Duodenal mucosa (tissue), 2 donors: ENCODE measurements around the gene MYL12A.
"Not testable (repeated sequence)": the region's sequence is repeated elsewhere in the genome, so short reads cannot be mapped to it uniquely, and the experiment has no call there.

ENCODE experiments used
- H3K27ac ChIP-seq: one replicate; pipeline ENCODE4 v1.7.0; 2013; ENCODE audit warnings: low read depth, low read length
- H3K27me3 ChIP-seq, 2 donors: one replicate each; pipeline ENCODE4 v1.7.0; 2013; ENCODE audit warnings: low read length in 2 of 2, control low read depth in 1 of 2; ENCODE audit not compliant: insufficient read depth in 2 of 2, control insufficient read depth in 1 of 2
- H3K36me3 ChIP-seq, 2 donors: one replicate each; pipeline ENCODE4 v1.7.0; 2013; ENCODE audit warnings: low read length in 2 of 2, control low read depth in 1 of 2; ENCODE audit not compliant: insufficient read depth in 2 of 2, control insufficient read depth in 1 of 2
- H3K4me1 ChIP-seq, 2 donors: one replicate each; pipeline ENCODE4 v1.7.0; 2013; ENCODE audit warnings: low read length in 2 of 2, control low read depth in 1 of 2; ENCODE audit not compliant: insufficient read depth in 2 of 2, control insufficient read depth in 1 of 2
- H3K4me3 ChIP-seq, 2 donors: one replicate each; pipeline ENCODE4 v1.7.0; 2013; ENCODE audit warnings: low read length in 2 of 2, low read depth in 1 of 2
- H3K9ac ChIP-seq, 2 donors: one replicate each; pipeline ENCODE4 v1.7.0; 2013; ENCODE audit warnings: low read length in 2 of 2, low read depth in 1 of 2
- H3K9me3 ChIP-seq, 2 donors: one replicate each; pipeline ENCODE4 v1.7.0; 2013; ENCODE audit warnings: low read length in 2 of 2, control low read depth in 1 of 2; ENCODE audit not compliant: control insufficient read depth in 1 of 2

Gene MYL12A

DNA sequence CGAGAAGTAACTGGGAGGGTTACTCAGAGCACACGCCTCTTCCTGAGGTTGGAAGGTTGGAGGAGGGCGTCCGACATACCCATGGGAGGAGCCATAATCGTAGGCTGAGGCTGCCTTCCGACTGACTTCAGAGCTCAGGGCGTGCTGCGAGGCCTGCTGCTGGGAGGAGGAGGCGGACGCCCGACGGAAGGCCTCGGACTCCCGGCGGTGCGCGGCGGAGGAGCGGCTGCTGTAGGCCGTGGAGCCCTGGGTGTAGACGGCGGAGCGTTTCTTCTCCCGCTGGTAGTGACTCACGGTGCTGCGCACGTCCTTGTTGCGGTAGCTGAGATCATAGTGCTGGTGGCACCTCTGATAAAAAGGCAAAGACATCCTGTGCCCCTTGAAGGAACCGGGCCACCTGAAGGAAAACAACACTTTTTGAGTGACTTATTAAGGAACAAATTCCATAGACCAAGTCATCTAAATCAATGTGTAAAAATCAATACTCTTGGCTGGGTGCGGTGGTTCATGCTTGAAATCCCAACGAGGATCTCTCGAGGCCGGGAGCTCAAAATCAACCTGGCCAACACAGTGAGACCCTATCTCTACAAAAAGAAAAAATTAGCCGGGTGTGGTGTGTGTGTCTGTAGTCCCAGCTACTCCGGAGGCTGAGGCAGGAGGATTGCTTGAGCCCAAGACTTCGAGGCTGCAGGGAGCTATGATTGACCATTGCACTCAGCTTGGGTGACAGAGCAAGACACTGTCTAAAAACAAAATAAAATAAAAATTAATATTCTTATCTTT, 32.6 kb upstream of the MYL12A start:
- Histone ChIP-seq H3K36me3 (no peaks in the 10 kb centered on the region), H3K27me3 (no peaks in the 10 kb centered on the region), H3K9ac (no peak overlapping the region), H3K9me3 (no peaks in the 10 kb centered on the region), H3K4me1 (peaks cover 8 to 37% of the 10 kb centered on the region in 2 donors), H3K27ac (no peak overlapping the region), H3K4me3 (no peak overlapping the region)

DNA sequence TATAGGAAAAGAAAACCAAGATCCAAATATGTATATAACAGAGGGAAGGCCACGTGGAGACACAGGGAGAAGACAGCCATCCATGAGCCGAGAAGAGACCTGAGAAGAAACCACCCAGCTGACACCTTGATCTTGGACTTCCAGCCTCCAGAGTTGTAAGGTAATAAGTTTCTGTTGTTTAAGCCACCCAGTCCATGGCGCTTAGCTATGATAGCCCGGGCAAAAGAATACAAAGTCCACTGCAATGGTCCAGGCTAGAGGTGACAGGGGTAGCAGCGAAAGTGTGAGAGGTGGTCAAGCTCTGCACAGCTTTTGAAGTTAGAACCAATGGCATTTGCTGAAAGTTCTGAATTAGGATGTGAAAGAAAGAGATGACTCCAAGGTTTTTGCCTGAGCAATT, 30.6 kb upstream of the MYL12A start:
- Histone ChIP-seq H3K27ac (peak overlapping the region; percentile 22), H3K4me3 (peak overlapping the region in 1 of 2 donors; percentile 35), H3K36me3 (no peaks in the 10 kb centered on the region), H3K27me3 (no peaks in the 10 kb centered on the region), H3K4me1 (peaks cover 8 to 37% of the 10 kb centered on the region in 2 donors), H3K9ac (peak overlapping the region in 1 of 2 donors; percentile 32), H3K9me3 (no peaks in the 10 kb centered on the region)

DNA sequence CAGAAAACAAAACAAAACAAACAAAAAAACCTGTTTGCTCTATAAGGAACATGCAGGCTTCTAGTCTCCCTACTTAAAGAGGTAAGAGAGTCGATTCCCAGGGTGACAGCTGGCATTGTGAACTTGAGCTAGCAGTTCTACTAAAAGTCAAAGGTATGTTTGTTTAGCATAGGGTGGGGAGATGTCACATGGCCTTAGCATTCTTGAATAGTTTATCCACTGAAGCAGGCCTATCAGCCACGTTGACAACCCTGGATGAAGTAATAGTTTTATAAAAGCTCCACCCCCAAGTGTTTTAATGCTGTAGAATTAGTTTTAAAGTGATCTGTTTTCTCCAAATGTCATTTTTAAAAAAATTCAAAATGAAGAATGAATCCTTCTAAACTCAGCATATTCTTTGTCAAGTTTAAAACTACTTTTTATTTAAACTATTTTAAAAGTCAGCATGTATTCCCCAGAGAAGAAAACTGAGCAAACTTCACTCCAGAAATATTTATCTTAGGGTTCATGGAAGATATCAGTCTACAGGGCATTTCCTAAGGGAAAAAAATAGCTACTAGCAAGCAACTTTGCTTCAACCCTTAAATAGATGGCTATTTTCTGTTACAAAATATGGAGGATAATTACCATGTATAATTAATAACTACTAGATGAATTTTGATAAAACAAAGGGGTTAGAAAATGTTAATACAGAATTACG, 29.5 kb upstream of the MYL12A start:
- Histone ChIP-seq H3K4me1 (peaks cover 10 to 34% of the 10 kb centered on the region in 2 donors), H3K27me3 (no peaks in the 10 kb centered on the region), H3K9ac (peak overlapping the region in 1 of 2 donors; percentile 32), H3K9me3 (no peaks in the 10 kb centered on the region), H3K4me3 (no peak overlapping the region), H3K27ac (no peak overlapping the region), H3K36me3 (no peaks in the 10 kb centered on the region)

DNA sequence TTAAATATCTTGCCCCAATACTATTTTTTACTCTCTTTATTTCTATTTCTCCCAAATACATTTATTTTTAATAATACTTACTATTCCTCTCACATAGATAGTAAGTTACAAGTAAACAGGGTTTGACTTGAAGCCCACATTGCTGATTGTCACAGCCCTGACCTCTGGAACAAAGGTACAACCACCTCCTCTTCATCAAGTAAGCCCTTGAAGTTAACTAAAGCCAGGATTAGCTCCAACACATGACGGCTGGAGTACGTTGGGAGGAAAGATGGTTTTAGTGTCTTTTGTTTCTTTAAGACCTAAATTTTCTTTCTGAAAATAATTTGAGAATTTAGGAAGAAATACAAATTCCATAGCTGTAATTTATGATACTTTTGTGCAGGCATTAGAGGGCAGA, 28.8 kb upstream of the MYL12A start:
- no peak overlapping the region for H3K27ac ChIP-seq
- H3K9ac ChIP-seq: no peak overlapping the region
- H3K4me1 ChIP-seq: peaks cover 6 to 29% of the 10 kb centered on the region in 2 donors
- H3K9me3 ChIP-seq: no peaks in the 10 kb centered on the region
- H3K36me3 ChIP-seq: no peaks in the 10 kb centered on the region
- no peak overlapping the region for H3K4me3 ChIP-seq
- no peaks in the 10 kb centered on the region for H3K27me3 ChIP-seq

DNA sequence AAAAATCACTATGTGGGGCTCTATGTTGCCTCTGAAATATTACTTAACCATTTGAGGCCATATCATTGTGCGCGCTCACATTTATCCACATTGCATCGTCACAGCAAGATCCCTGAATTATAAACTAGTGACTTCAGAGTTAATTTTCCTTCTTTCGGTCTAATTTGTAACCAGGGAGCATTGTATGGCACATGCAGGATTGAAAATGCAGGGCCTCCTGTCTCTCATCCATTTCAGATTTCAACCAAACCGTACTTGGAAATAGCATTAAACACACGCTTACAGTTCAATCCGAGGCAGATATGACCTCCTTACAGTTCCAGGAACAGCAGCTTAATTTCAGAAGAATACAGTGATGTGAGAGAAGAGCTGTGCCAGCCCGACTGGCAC, 28.4 kb upstream of the MYL12A start:
- Histone ChIP-seq H3K9ac (no peak overlapping the region), H3K27me3 (no peaks in the 10 kb centered on the region), H3K9me3 (no peaks in the 10 kb centered on the region), H3K4me1 (peaks cover 6 to 28% of the 10 kb centered on the region in 2 donors), H3K36me3 (no peaks in the 10 kb centered on the region), H3K27ac (no peak overlapping the region), H3K4me3 (no peak overlapping the region)

DNA sequence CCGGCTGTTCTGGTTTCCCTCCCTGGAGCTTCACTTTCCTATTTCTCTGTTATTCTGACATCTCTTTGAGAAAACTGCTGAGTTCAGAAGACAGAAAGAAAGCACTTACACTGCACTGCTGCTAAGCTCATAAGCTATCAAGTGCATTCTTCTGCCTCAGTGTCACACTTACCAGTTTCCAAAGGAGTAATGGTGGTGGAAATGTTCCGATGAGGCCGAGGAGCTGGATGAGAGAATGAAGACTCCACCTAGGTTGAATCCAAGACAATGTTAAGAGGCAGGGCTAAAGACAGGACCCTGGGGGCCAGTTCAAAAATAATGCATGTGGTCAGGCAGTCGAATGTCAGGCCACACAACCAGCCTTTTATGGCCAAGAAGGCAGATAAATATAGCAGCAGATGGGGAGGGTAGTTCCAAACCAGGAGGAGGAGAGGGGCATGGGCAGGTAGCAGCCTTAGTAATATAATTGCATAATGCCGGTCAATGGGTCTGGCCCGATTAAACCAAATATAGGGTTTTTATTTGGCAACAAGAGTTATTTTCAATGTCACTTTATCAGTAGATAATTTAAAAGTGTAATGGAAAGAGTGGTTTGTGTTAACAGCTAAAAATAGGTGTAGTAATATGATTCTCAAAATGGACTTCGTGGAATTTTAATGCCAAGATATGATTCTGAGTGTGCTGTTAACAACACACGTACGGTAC, 27.8 kb upstream of the MYL12A start, which contains the start of gene MYOM1:
Gene MYOM1 (minus strand): TSS at position 338 of the 705 bp plus-strand sequence. CDS start 4,745 bp downstream, outside the sequence.
- H3K27ac ChIP-seq: no peak within 1 kb of the TSS
- no peaks in the 10 kb centered on the region for H3K27me3 ChIP-seq
- H3K4me1 ChIP-seq: peaks cover 6 to 28% of the 10 kb centered on the region in 2 donors
- H3K9me3 ChIP-seq: no peaks in the 10 kb centered on the region
- H3K36me3 ChIP-seq: no peaks in the 10 kb centered on the region
- H3K9ac ChIP-seq: no peak within 1 kb of the TSS
- H3K4me3 ChIP-seq: no peak within 1 kb of the TSS

DNA sequence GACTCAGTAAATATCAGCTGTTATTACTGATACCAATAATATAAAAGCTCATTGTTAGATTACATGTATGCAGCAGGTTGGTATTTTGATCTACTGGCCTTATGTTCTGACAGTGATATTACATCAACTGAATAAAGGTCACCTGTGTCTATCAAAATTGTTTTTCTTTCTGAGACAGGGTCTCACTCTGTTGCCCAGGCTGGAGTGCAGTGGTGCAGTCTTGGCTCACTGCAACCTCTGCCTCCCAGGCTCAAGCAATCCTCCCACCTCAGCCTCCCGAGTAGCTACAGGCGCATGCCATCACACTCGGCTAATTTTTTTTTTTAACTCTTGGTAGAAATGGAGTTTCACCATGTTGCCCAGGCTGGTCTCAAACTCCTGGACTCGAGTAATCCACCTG, 26.7 kb upstream of the MYL12A start:
- not testable (repeated sequence) for H3K9ac ChIP-seq, H3K36me3 ChIP-seq, H3K4me3 ChIP-seq, H3K27ac ChIP-seq, H3K9me3 ChIP-seq, H3K27me3 ChIP-seq
- peaks cover 9 to 34% of the 10 kb centered on the region in 2 donors for H3K4me1 ChIP-seq

DNA sequence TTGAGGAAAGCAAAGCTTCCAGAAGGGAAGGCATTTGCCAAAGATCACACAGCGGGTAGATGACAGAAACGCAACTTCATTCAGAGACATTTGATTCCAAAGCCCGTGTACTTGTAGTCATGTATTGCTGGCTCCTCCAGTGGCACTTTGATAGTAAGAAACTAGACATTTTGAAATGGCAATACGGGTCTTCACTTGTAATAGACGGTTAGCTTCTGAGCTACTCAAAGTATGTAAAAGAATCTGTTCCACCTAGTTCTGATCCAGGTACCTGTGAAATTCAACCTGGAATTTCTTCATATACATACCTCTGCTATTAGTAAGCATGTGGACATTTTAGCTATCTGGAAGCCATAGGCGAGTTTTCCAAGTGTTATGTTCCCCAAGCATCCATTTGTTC, 26.1 kb upstream of the MYL12A start:
- Histone ChIP-seq H3K9me3 (no peaks in the 10 kb centered on the region), H3K27me3 (no peaks in the 10 kb centered on the region), H3K36me3 (no peaks in the 10 kb centered on the region), H3K4me3 (no peak overlapping the region), H3K27ac (no peak overlapping the region), H3K4me1 (peaks cover 9 to 39% of the 10 kb centered on the region in 2 donors), H3K9ac (no peak overlapping the region)

DNA sequence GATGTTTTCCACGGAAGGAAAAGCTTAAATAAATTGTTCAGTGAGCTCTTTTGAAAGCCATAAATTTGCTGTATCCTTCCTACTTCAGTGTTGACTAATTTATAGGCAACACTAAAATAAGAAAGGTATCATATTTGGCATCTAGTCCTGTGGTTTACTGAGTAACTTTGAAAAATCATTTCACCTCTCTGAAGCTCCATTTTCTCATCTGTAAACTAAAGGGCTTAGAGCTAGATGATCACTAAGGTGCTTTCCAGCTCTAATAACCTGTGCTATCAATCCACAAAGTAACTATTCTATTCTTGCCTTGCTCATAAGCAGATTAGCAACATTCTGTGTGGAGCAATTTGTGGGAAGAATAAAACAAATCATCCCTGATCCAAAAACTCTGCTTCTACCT, 24.2 kb upstream of the MYL12A start:
- Histone ChIP-seq H3K4me3 (no peak overlapping the region), H3K36me3 (no peaks in the 10 kb centered on the region), H3K27ac (no peak overlapping the region), H3K4me1 (peaks cover 9 to 29% of the 10 kb centered on the region in 2 donors), H3K9ac (no peak overlapping the region), H3K9me3 (no peaks in the 10 kb centered on the region), H3K27me3 (no peaks in the 10 kb centered on the region)

DNA sequence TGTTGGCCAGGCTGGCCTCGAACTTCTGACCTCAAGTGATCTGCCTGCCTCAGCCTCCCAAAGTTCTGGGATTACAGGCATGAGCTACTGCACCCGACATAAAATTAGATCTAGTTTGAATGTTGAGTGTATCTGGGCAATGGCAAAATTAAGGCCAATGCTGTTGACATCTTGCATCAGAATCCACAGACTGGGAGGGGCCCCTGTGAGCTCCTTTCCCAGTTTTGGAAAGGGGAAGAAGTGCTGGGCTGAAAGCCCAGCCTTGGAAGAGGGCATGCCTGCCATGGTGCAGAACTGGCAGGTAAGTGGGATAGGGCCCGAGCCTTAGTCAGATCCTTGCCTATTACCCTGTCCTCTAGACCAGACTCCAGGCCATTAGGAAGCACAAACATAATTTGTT, 23.4 kb upstream of the MYL12A start:
- H3K9ac ChIP-seq: no peak overlapping the region
- no peak overlapping the region for H3K4me3 ChIP-seq
- H3K27me3 ChIP-seq: no peaks in the 10 kb centered on the region
- peaks cover 9 to 21% of the 10 kb centered on the region in 2 donors for H3K4me1 ChIP-seq
- H3K27ac ChIP-seq: no peak overlapping the region
- no peaks in the 10 kb centered on the region for H3K36me3 ChIP-seq
- H3K9me3 ChIP-seq: no peaks in the 10 kb centered on the region
